HG02870 (cell line): ENCODE measurements around the gene TNS3.
"Not testable (repeated sequence)": the region's sequence is repeated elsewhere in the genome, so short reads cannot be mapped to it uniquely, and the experiment has no call there.

Experiments
- ATAC-seq: cut with Tn5 transposase; IDR thresholded peaks from one replicate; pipeline ENCODE4 v1.9.1; 2021; ENCODE audit warnings: mild to moderate bottlenecking, moderate library complexity; ENCODE audit not compliant: unreplicated experiment

Gene TNS3

GRCh38 chr7:47273974-47274766 lies 307.7 kb downstream of the TNS3 start:
- no peak for ATAC-seq

- no peak for ATAC-seq
These were observed 308.8 kb downstream of the TNS3 start for GRCh38 chr7:47273088-47273487.

GRCh38 chr7:47271749-47272148 lies 310.2 kb downstream of the TNS3 start:
- no peak for ATAC-seq

GRCh38 chr7:47268851-47269836 lies 312.8 kb downstream of the TNS3 start:
- ATAC-seq = no peak

GRCh38 chr7:47267346-47267745 lies 314.6 kb downstream of the TNS3 start:
- no peak for ATAC-seq

GRCh38 chr7:47266799-47267198 lies 315.1 kb downstream of the TNS3 start:
- no peak for ATAC-seq

- peak; percentile 88 for ATAC-seq
These were observed 315.7 kb downstream of the TNS3 start for GRCh38 chr7:47266131-47266706.

GRCh38 chr7:47265621-47266020 lies 316.3 kb downstream of the TNS3 start:
- ATAC-seq = no peak

- no peak for ATAC-seq
These were observed 317.8 kb downstream of the TNS3 start for GRCh38 chr7:47264021-47264651.

- no peak for ATAC-seq
These were observed 319.0 kb downstream of the TNS3 start for GRCh38 chr7:47262881-47263280.

GRCh38 chr7:47262160-47262559 lies 319.8 kb downstream of the TNS3 start:
- not testable (repeated sequence) for ATAC-seq

GRCh38 chr7:47260270-47260669 lies 321.6 kb downstream of the TNS3 start:
- ATAC-seq = no peak

GRCh38 chr7:47259682-47260081 lies 322.2 kb downstream of the TNS3 start:
- no peak for ATAC-seq

- no peak for ATAC-seq
These were observed 323.1 kb downstream of the TNS3 start for GRCh38 chr7:47258798-47259197.

GRCh38 chr7:47256016-47256415 lies 325.9 kb downstream of the TNS3 start:
- ATAC-seq = no peak

- no peak for ATAC-seq
These were observed 326.5 kb downstream of the TNS3 start for GRCh38 chr7:47255441-47255840.

GRCh38 chr7:47255007-47255406 lies 326.9 kb downstream of the TNS3 start:
- no peak for ATAC-seq

- peak; percentile 83 for ATAC-seq
These were observed 327.6 kb downstream of the TNS3 start for GRCh38 chr7:47254081-47254977.

GRCh38 chr7:47253650-47254080 lies 328.2 kb downstream of the TNS3 start:
- peak; percentile 25 for ATAC-seq

- ATAC-seq = no peak
These were observed 329.2 kb downstream of the TNS3 start for GRCh38 chr7:47252675-47253074.
